GM19372 (cell line): ENCODE measurements around the gene CD93.

Experiments
- ATAC-seq: cut with Tn5 transposase; IDR thresholded peaks from one replicate; pipeline ENCODE4 v1.9.1; 2021; ENCODE audit warnings: mild to moderate bottlenecking, low read depth, moderate library complexity; ENCODE audit not compliant: unreplicated experiment

CD93 gene

GRCh38 chr20:23086056-23086566, at the start of gene CD93:
CD93 (minus strand) TSS chr20:23086324; CDS start chr20:23086192, 132 bp downstream.
- no peak for ATAC-seq

GRCh38 chr20:23133560-23133998, 47.5 kb upstream of the CD93 start:
- no peak for ATAC-seq

GRCh38 chr20:23132930-23133559, 46.9 kb upstream of the CD93 start:
- ATAC-seq = no peak

- no peak for ATAC-seq
These were observed 46.3 kb upstream of the CD93 start for GRCh38 chr20:23132293-23132929.

- ATAC-seq = no peak
These were observed 45.6 kb upstream of the CD93 start for GRCh38 chr20:23131766-23132165.

- no peak for ATAC-seq
These were observed 44.6 kb upstream of the CD93 start for GRCh38 chr20:23130622-23131140.

- no peak for ATAC-seq
These were observed 43.9 kb upstream of the CD93 start for GRCh38 chr20:23129891-23130621.

- no peak for ATAC-seq
These were observed 43.1 kb upstream of the CD93 start for GRCh38 chr20:23129266-23129665.

- ATAC-seq = no peak
These were observed 42.5 kb upstream of the CD93 start for GRCh38 chr20:23128461-23129125.

- no peak for ATAC-seq
These were observed 41.6 kb upstream of the CD93 start for GRCh38 chr20:23127506-23128279.

- no peak for ATAC-seq
These were observed 40.3 kb upstream of the CD93 start for GRCh38 chr20:23126281-23127061.

GRCh38 chr20:23125625-23126191, 39.6 kb upstream of the CD93 start:
- ATAC-seq = no peak

GRCh38 chr20:23125159-23125558, 39.0 kb upstream of the CD93 start:
- ATAC-seq = no peak

GRCh38 chr20:23123886-23124285, 37.8 kb upstream of the CD93 start:
- ATAC-seq = no peak

GRCh38 chr20:23122796-23123655, 36.9 kb upstream of the CD93 start:
- ATAC-seq = no peak

- no peak for ATAC-seq
These were observed 36.2 kb upstream of the CD93 start for GRCh38 chr20:23122321-23122720.

- ATAC-seq = no peak
These were observed 35.7 kb upstream of the CD93 start for GRCh38 chr20:23121751-23122320.
